ENCODE measurements around the gene BPIFB2.

The BPIFB2 gene

GRCh38 chr20:33023439-33024242, 16.1 kb downstream of the BPIFB2 start:
- DNase-seq, result no peak

DNA sequence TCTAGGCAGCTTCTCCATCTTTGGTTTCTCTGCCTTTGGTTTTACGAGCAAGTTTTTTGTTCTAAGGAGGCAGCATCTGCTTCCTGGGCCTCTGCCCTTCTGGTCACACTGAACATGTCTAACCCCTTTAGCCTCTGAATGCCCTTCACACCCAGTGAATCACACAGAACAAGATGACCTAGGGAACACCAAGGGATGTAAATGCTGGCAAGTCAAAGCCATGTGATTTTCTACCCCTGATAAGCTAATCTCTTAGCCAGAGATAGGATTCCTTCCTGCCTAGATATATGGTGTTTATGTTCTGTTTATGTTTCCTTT, 16.7 kb downstream of the BPIFB2 start:
- DNase-seq, result no peak

DNA sequence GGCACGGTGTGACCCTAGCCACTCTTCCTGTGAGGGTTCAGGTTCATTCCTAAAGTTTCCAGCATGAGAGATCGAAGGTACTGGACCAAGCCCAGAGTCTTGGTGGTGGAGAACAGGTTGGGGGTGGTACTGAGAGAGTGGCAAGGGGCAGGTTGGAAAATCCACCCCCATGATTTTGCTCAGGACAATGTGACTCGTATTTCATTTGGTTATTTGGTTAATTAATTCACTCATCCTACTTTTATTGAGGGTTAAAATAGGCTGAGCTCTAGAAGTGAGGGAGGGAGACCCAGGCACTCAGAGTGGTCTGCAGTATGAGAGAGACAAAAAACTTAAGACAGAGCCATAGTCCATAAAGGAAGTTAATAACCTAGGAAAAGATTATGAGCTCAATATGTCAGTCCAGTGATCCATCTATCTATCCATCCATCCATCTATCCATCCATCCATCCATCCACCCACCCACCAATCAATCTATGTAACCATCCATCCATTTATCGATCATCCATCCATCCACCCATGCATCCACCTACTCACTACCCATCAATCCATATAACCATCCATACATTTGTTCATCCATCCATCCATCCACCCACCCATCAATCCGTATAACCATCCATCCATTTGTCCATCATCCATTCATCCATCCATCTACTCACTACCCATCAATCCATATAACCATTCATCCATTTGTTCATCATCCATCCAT, 17.3 kb downstream of the BPIFB2 start:
- DNase-seq, result no peak

DNA sequence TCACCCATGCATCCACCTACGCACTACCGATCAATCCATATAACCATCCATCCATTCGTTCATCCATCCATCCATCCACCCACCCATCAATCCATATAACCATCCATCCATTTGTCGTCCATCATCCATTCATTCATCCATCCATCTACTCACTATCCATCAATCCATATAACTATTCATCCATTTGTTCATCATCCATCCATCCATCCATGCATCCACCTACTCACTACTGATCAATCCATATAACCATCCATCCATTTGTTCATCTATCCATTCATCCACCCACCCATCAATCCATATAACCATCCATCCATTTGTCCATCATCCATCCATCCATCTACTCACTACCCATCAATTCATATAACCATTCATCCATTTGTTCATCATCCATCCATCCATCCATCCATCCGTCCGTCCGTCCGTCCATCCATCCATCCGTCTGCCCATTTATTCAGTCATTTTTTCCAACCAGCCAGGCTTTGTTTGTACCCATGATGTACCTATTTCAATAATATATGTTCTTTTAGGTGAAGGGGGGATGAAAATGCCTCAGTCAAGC, 17.9 kb downstream of the BPIFB2 start:
- DNase-seq, result no peak

DNA sequence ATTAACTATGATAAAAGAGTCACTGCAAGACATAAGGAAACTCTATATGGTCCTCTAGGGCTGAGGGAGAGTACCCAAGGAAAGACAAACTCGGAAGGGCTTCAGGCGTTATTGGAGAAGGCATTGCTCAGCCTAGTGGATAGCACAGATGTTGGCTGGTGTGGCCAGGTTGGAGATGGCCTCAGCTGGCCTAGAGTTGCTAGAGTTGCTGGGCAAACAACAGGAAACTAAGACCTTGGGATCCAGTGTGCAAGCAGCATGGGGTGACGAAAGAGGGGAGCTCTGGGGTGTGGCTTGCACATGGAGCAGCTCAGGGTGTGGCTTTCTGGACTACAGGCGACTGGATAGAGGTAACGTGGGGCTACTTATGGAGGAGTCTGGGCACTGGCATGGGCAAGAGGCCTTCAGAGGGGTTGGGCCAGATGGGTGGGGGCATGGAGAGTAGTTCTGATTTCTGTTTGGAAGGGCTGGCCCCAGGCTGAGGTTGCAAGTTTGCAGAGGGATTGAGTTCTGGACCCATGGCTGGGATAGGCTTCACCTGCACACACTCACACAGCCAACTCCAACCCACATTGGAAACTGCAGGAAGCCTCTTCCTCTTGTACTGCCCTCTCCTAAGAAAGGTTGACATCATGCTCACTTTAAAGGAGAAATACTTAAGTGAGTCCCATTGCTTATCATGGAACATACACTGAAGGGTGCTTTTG, 18.7 kb downstream of the BPIFB2 start:
- no peak for DNase-seq

GRCh38 chr20:33026779-33027759, 19.6 kb downstream of the BPIFB2 start:
- DNase-seq, result no peak

- DNase-seq, result no peak
These were observed 20.6 kb downstream of the BPIFB2 start for GRCh38 chr20:33027769-33028751.

DNA sequence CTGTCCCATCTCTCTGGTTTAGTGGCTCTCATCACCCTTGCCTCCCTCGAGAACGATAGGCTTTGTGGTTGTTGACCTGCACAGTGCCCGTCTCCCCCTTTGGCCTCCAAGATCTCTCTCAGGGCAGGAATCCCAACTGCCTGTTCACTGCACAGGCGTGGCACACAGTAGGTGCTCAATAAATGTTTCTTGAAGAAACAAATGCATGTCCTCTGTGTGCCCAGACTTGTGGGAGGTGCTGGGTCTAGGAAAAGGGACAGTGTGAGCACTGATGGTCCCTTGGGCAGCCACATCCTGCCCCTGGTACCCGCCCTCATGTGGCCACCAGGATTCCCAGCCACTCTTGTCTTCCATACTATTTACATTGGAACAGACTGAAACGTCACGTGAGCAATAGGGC, 21.4 kb downstream of the BPIFB2 start:
- DNase-seq, result no peak

- no peak for DNase-seq
These were observed 22.6 kb downstream of the BPIFB2 start for GRCh38 chr20:33030076-33030475.

DNA sequence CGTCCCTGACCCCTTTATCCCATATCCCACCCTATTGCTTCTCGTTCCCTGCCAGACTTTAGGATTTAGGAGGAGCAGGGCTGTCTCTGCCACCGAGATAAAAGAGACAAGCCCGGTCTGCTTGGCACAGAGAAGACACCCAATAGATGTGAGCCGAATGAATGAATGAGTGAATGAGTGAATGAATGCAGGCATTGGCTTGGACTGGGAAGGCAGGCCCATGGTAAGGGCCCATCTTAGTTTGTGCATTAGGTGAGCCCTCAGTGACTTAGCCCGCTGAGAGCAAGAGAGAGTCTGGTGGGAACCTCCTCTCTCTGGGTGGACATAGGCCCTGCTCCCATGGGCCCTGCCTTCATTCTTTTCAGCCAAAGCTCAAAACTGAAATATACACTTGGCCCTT, 23.1 kb downstream of the BPIFB2 start:
- DNase-seq, result no peak

GRCh38 chr20:33031531-33031930, 24.0 kb downstream of the BPIFB2 start, which contains the start of gene BPIFB6:
Gene BPIFB6 (plus strand): TSS chr20:33031648. CDS start chr20:33031648, 0 bp downstream.
- DNase-seq, result no peak

- DNase-seq, result no peak
These were observed 25.1 kb downstream of the BPIFB2 start for GRCh38 chr20:33032555-33032954.

- no peak for DNase-seq
These were observed 25.9 kb downstream of the BPIFB2 start for GRCh38 chr20:33033381-33033780.

GRCh38 chr20:33034115-33034514, 26.6 kb downstream of the BPIFB2 start:
- no peak for DNase-seq

DNA sequence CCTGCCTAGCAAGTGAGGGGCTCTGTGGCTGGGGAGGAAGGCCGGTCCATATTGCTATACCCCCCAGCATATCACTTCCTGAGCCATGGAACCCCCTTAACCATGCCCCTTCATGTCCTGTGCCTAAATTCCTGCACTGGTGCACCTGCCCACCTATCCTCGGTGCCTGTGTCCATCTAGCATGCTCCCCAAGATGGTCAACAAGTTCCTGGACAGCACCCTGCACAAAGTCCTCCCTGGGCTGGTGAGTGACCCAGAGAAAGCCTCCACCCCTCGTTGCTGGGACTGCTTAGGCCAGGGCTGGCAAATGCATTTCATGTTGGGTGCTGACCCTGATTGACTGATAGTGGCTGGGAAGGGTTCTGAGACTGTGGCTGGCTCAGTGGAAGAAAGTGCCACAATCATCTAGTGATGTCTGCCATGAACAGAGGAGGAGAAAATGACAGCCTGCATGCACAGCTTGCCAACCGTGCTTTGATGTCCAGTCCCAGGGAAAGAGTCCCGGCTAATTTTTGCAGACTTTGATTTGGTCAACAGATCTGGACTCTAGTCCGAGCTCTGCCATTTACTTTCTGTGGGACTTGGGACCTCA, 27.5 kb downstream of the BPIFB2 start:
- DNase-seq, result no peak

DNA sequence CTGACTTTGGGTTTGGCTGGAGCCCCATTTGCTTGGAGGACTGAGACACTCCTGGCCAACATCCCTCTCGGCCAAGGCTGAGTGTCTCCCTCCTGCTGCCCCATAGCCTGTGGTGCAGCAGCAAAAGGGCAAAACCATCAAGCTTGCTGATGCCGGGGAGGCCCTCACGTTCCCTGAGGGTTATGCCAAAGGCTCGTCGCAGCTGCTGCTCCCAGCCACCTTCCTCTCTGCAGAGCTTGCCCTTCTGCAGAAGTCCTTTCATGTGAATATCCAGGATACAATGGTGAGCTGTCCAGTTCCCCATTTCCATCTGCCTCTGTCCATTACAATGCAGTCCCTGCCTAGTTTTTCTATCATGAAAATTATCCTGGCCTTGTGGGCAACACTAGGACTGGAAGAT, 30.0 kb downstream of the BPIFB2 start:
- DNase-seq, result no peak

GRCh38 chr20:33038243-33038642, 30.7 kb downstream of the BPIFB2 start:
- DNase-seq, result no peak

DNA sequence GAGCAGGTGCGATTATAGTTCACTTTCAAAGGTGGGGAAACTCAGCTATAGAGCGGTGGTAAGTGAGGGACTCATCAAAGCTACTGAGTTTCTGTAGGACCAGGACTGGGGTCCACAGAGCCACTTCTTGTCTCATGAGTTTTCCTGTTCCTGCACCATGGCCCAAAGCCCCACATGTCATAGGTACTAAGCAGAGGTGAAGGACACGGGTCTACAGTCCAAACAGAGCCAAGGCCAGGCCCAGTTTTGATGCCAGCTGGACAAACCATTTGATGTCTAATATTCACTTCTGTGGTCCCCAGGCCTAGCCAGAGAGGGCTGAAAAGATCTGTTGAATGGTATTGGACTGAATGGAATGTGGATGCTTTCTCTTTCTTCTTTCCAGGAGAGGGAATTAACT, 34.9 kb downstream of the BPIFB2 start:
- no peak for DNase-seq

DNA sequence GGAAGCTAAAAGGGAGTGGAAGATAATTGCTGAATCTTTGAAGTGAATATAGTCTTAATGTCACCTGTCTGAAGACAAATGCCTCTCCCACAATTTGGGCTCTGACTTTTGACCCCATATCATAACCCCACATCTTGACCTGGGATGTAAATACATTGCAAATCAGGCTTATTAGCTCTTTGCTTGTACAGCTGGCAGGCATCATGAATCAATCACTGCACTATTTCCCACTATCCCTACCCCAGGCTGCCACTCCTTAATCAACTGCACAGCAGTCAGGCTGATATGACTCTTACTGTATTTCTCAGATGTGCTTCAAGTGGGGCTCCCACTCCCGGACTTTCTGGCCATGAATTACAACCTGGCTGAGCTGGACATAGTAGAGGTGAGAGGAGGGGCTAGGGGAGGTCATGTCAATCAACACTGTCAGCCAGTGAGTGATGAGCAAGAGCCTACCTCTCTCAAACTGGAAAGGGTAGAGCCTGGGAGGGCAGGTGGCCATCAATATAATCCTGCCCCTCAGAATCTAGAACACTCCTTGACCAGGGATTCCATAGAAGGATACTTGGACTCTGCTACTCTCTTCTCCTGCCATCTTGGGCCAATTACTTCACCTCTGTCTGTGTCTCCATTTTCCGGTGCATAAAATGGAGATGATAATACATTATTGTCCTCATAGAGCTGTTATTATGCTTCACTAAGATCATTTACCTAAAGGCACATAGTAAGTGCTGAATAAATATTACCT, 35.7 kb downstream of the BPIFB2 start:
- no peak for DNase-seq

GRCh38 chr20:33043731-33044181, 36.3 kb downstream of the BPIFB2 start:
- no peak for DNase-seq
